Measurements from ENCODE around the gene MEGF11. TPM values are rescaled to one million over a fixed set of nuclear protein-coding genes. Genes with fewer than 3 reads are reported as not detected.

MEGF11 gene
- total and polyA plus RNA-seq, 7 donors = 0.04 to 0.05 TPM; not detected in 5

- Histone ChIP-seq H3K9me3 (no peaks in the 10 kb centered on the region), H3K27ac (no peak overlapping the region), H3K27me3 (ENCODE audit: insufficient read depth in 3 of 3, low read length in 2 of 3) (no peaks in the 10 kb centered on the region), H3K4me1 (no peaks in the 10 kb centered on the region), H3K4me3 (no peak overlapping the region), H3K36me3 (ENCODE audit: insufficient read depth in 1 of 2, low read depth in 1 of 2) (no peaks in the 10 kb centered on the region)
- intact Hi-C loops (cut with DNase I) = no loop called here
- 56 to 78% (median 75%) methylated on average over 2 of the region's 2 CpGs for WGBS, 3 donors
- ATAC-seq = no peak
- no peak for DNase-seq
- no peak for TF ChIP-seq CTCF (IDR thresholded peaks at IDR 0.05)
These were observed 183.8 kb downstream of the MEGF11 start for GRCh38 chr15:66069751-66070150.

- Histone ChIP-seq H3K27ac (no peak overlapping the region), H3K4me3 (no peak overlapping the region), H3K27me3 (ENCODE audit: insufficient read depth in 3 of 3, low read length in 2 of 3) (no peaks in the 10 kb centered on the region), H3K9me3 (no peaks in the 10 kb centered on the region), H3K36me3 (ENCODE audit: insufficient read depth in 1 of 2, low read depth in 1 of 2) (no peaks in the 10 kb centered on the region), H3K4me1 (no peaks in the 10 kb centered on the region)
- WGBS, 3 donors = 95 to 100% (median 96%) methylated on average over 1 of the region's 1 CpG
- ATAC-seq (no peak), DNase-seq (no peak)
- intact Hi-C loops (cut with DNase I) = no loop called here
- no peak for TF ChIP-seq CTCF (IDR thresholded peaks at IDR 0.05)
These were observed 184.7 kb downstream of the MEGF11 start for GRCh38 chr15:66068801-66069200.

DNA sequence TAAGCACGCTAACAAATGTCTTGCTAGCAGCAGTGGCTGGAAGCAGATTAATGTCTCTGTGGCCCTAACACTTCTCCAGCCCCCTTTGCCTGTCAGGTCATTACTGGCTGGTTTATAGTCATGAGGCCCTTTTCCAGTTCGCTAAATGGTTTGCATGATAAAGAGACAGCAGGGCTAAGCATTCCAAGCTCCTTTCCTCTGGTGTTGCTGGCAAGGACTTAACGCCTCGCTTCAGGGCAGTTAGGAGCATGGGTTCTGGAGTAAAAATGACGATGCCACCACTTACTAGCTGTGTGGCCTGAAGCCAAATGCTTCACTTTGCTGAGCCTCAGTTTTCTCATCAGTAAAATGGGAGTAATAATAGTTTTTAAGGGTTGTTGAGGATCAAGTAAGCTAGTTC, 185.9 kb downstream of the MEGF11 start:
- no peak for TF ChIP-seq CTCF (IDR thresholded peaks at IDR 0.05)
- no peak for ATAC-seq
- no peak for DNase-seq
- intact Hi-C loops (cut with DNase I) = no loop called here
- no peaks in the 10 kb centered on the region for H3K9me3 ChIP-seq
- WGBS, 3 donors = 79 to 83% (median 82%) methylated on average over 5 of the region's 5 CpGs
- no peaks in the 10 kb centered on the region for H3K36me3 ChIP-seq (ENCODE audit: insufficient read depth in 1 of 2, low read depth in 1 of 2)
- no peaks in the 10 kb centered on the region for H3K27me3 ChIP-seq (ENCODE audit: insufficient read depth in 3 of 3, low read length in 2 of 3)
- no peak overlapping the region for H3K27ac ChIP-seq
- H3K4me3 ChIP-seq = no peak overlapping the region
- H3K4me1 ChIP-seq = no peaks in the 10 kb centered on the region

GRCh38 chr15:66066481-66066880, 187.1 kb downstream of the MEGF11 start:
- H3K36me3 ChIP-seq (ENCODE audit: insufficient read depth in 1 of 2, low read depth in 1 of 2) = no peaks in the 10 kb centered on the region
- no peak for DNase-seq
- 41 to 49% (median 41%) methylated on average over 6 of the region's 6 CpGs for WGBS, 3 donors
- H3K27ac ChIP-seq = no peak overlapping the region
- ATAC-seq = no peak
- no peaks in the 10 kb centered on the region for H3K9me3 ChIP-seq
- TF ChIP-seq CTCF (IDR thresholded peaks at IDR 0.05) = no peak
- no peaks in the 10 kb centered on the region for H3K27me3 ChIP-seq (ENCODE audit: insufficient read depth in 3 of 3, low read length in 2 of 3)
- H3K4me3 ChIP-seq = no peak overlapping the region
- intact Hi-C loops (cut with DNase I) = no loop called here
- H3K4me1 ChIP-seq = no peaks in the 10 kb centered on the region

DNA sequence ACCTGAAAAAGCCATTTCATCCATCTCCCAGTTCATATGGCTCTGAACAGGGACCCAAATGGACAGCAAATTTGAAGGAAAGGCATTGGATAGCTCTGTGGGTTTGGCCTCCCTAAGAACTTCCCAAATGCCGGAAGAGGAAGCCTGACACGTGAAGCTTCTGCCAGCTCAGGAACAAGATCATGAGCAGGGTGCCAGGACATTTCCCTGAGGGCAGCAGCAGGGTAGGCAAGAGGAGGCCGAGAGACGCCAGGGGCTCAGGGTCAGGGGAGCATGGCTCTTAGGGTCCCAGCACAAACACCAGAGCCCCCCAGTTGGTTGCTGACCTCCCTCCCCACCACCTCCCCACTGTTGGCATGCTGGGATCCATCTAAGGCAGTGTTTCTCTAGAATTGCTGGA, 187.5 kb downstream of the MEGF11 start:
- intact Hi-C loops (cut with DNase I) = no loop called here
- no peaks in the 10 kb centered on the region for H3K9me3 ChIP-seq
- H3K4me1 ChIP-seq = no peaks in the 10 kb centered on the region
- ATAC-seq (no peak), DNase-seq (no peak)
- H3K27me3 ChIP-seq (ENCODE audit: insufficient read depth in 3 of 3, low read length in 2 of 3) = no peaks in the 10 kb centered on the region
- no peak overlapping the region for H3K4me3 ChIP-seq
- no peaks in the 10 kb centered on the region for H3K36me3 ChIP-seq (ENCODE audit: insufficient read depth in 1 of 2, low read depth in 1 of 2)
- H3K27ac ChIP-seq = no peak overlapping the region
- 24 to 32% (median 30%) methylated on average over 4 of the region's 4 CpGs for WGBS, 3 donors
- no peak for TF ChIP-seq CTCF (IDR thresholded peaks at IDR 0.05)
